HG03575 (cell line): ENCODE data around the gene UCN3.
A peak's percentile ranks its signal among the peaks of the same experiment; 100 is the strongest.
"Not testable (repeated sequence)": the region's sequence is repeated elsewhere in the genome, so short reads cannot be mapped to it uniquely, and the experiment has no call there.

ENCODE experiments used
- ATAC-seq: cut with Tn5 transposase; IDR thresholded peaks from one replicate; pipeline ENCODE4 v1.9.1; 2021; ENCODE audit not compliant: unreplicated experiment, insufficient number of reproducible peaks, low FRiP score; ENCODE audit errors: extremely low read depth

UCN3 gene

DNA sequence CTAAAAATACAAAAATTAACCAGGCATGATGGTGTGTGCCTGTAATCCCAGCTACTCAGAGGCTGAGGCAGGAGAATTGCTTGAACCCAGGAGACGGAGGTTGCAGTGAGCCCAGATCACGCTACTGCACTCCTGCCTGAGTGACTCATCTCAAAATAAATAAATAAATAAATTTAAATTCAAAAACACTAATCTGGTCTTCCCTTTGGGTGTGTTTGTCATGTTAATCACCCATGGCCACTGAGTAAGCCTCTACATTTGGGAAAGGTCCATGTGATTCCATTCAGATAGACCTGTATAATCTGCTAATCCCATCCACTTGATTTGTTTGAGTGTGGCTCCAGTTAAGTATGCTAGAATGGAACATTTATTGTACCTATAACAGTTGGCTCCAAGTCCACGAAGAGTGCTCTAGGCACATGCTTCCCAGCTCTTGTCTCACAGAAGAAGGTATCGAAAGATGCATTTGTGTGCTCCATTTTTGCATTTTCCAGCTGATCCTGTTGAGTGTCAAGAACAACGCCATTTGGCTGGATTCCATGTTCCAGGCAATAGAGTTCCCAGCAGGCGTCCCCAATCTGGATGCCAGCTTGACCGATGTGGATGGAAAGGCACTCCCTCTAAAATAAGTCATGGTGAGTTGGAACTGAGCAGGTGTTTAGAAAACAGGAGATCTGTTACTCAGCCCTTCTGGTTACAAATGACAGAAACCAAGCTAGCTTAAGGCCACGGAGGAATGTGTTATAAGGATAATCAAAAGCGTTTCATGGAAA lies 35.9 kb downstream of the UCN3 start:
- ATAC-seq, result no peak

DNA sequence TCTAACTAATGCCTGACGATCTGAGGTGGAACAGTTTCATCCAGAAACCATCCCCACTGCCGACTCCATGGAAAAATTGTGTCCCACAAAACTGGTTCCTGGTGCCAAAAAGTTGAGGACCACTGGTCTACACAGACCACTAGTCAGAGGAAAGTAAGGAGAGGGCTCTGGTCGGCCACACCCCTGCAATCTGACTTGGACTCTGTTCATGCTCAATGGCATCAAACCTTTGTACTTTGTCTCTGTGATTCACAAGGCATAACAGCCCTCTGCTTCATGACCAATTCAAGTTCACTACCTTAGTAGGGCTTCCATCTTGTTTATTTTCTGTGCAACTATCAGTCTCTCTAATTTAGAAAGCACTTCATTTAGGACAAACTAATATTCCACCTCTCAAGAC lies 38.0 kb downstream of the UCN3 start:
- ATAC-seq, result no peak

DNA sequence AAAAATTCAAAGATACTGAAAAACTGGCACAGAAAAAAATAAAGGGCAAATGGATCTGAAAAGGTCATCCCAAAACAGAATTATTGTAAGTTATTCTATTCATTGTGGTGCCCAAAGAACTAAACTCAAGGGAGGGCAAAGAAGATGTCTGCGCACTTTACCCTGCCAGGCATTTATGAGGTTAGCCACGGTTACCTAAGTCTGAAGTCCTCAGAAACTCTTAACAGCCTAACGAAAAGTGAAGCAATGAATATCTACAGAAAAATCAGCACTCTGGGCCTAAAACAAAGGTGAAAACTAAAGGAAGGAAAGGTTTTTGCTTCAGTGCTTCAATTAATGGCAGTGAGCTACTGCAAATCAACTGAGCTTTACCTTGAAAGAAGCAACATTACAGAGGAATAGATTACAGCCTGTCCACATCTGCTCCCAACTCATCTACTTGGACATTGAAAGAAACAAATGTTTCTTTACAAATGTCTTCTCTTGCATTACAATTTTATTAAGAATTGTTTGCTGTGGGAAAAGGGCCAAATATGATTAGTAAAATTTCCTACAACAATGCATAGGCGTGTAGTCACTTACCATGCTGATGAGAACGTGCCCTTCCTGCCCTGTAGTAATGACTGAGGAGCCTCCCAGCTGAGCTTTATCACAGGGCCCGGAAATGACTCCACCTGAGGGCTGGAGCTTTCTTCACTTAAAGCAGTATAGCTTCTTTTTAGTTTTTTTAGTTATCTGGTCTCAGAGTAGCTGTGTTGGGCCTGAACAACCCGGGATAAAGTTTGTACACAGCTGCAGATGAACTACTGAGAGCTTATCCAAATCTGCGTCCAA lies 39.7 kb downstream of the UCN3 start, which contains the start of gene TUBAL3:
Gene TUBAL3, minus strand, starts transcription at position 621 of the 834 bp plus-strand sequence. Its CDS starts 36 bp downstream, at position 585.
- no peak for ATAC-seq

DNA sequence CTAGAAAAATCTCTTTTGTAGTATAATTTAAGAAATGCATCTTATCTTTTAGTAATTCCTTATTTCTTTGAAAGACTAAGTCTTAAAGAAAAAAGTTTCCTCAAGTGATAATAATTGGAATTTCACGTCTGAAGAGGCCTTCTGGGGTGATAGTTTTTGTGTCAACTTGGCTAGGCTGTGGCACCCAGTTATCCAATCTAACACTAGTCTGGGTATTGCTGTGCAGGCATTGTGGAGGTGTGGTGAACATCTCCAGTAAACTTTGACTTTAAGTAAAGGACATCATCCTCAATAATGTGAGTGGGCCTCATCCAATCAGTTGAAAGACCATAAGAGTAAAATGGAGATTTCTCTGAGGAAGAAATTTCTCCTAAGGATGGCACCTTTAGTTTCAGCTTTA lies 42.2 kb downstream of the UCN3 start:
- no peak for ATAC-seq

DNA sequence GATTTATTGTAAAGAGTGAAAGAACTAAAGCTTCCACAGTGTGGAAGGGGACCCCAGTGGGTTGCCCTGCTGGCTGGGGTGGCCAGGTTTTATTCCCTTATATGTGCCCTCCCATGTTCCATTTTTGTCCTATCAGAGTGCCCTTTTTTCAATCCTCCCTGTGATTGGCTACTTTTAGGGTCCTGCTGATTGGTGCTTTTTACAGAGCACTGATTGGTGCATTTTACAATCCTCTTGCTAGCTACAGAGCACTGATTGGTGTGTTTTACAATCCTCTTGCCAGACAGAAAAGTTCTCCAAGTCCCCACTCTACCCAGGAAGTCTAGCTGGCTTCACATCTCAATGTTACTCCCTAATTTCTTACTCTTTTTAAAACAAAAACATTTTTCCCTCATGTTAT lies 46.0 kb downstream of the UCN3 start:
- ATAC-seq, result not testable (repeated sequence)

DNA sequence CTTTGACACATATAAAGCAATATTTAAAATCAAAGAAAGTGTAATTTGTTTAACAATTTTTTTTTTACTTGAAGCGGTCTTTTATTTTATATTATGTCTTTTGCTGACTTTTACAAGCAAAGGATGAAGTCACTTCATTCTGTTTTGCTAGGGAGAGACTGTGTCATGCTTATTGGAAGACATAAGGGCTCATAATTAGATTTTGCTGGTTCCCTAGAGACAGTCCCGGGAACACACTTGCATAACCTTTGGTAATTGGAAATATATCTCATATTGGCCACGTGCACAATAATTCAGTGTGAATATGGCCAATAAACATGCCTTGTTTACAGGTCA lies 47.1 kb downstream of the UCN3 start:
- ATAC-seq, result no peak

DNA sequence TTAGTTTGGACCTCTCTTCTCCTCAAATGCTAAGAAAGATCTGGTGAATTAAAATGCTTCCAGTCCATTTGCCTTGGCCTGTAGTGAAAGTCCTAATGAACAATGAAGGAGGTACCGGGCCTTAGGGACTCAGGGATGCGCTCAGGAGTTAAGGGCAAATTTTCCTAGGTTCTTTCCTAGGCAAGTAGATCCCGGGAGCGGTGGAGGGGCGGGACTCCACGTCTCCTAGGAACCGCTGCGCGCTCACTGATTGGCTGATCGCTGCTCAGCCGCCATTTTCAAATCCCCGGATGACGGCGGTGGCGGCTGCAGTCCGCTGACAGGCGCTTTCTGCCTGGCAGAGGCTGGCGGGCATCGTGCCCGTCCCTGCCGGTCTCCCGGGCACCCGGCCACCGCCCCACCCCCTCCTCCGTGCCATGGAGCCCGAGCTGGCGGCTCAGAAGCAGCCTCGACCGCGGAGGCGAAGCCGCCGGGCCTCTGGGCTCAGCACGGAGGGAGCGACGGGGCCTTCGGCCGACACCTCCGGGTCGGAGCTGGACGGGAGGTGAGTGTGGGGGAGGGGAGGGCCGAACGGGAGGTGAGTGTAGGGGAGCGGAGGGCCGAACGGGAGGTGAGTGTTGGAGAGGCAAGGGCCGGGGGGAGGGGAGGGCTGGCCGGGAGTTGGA lies 47.6 kb downstream of the UCN3 start, which contains the start of gene NET1:
Gene NET1, plus strand, starts transcription at position 281 of the 665 bp plus-strand sequence. Its CDS starts 136 bp downstream, at position 417.
- ATAC-seq, result peak; percentile 94

DNA sequence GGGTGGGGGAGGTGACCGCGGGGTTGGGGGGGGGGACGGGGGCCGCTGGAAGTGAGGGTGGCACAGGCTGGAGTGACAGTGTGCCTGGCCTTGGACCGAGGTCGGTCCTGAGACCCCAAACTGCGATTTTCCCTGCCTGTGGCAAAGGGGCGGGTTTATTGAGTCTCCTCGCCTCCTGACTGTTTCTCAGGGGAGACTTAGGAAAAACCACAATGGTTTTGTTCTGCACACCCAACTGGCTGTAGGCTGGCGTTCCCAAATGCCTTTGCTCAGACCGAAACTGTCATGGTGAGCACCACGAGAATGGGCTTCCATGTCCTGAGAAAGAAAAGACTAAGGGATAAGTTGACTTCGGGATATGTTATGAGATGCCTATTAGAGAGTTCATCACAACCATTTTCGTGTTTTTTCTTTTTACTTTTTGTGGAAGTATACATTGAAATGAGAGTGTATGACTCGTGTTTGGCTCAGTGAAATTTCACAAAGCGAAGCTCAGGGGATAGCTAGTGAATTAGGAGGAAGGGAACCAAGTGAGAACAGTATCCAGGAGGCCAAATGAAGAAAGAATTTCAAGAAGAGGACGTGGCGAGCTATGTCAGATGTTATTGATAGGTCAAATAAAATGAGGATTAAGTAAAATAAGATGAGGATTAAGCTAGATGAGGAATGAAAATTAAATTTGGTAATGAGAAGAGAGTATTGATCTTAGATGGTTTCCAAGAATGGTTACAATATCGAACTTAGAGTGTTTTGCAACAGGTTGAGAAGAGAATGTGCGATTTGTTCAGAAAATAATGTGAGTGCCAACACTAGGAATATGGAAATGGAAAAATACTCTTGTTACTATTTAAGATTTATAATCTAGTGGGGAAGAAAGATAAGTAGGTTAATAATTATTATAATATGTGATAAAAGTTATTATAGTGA lies 48.5 kb downstream of the UCN3 start:
- no peak for ATAC-seq

DNA sequence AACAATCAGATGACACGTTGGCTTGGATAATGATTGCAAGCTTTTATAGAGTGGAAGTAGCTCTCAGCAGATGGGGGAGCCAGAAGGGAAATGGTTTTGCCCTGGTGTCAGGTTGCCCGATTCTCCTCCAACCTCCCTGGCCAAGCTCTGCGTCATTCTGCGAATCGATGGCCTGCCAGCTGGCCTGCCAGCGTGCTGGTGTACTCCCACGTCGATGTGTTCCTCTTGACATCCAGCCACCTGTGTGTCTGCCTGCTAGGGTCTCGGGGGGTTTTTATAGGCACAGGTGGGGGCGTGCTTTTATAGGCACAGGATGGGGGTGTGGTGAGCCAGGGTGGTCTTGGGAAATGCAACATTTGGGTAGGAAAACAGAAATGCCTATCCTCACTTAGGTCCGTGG lies 52.2 kb downstream of the UCN3 start:
- ATAC-seq, result no peak

DNA sequence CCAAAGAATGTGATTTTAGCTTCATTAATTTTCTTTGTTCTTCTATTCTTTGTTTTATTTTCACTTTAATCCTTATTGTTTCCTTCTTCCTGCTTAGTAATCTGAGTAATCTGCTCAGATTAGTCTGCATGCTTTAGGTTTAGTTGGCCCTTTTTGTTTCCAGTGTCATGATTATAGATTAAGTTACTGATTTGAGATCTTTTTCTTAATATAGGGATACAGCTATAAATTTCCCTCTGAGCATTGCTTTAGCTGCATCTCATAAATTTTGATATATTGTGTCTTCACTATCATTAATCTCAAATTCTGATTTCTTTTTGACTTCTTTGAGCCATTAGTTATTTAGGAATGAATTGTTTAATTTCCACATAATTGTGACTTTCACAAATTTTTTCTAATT lies 53.8 kb downstream of the UCN3 start:
- ATAC-seq, result no peak

DNA sequence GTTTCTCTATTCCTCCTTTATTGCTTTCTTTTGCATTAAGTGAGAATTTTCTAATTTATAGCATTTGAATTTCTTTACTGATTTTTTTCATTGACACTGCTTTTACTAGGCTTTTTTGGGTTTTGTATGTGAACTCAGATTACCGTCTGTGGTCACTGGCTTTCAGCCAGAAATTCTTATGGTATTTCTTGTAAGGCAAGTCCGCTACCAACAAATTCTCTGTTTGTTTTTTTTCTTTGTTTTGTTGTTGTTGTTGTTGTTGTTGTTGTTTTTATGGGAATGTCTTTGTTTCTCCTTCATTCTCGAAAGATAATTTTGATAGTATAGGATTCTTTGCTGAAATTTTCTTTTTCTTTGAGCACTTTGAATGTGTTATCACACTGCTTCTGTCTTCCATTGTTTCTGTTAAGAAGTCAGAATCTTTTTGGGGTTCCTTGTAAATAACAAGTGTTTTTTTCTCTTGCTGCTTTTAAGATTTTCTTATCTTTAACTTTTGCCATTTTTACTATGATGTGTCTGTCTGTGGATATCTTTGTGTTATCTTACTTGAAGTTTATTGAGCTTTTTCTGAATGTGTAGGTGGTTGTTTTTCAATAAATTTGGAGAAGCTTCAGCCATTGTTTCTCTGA lies 54.8 kb downstream of the UCN3 start:
- no peak for ATAC-seq

DNA sequence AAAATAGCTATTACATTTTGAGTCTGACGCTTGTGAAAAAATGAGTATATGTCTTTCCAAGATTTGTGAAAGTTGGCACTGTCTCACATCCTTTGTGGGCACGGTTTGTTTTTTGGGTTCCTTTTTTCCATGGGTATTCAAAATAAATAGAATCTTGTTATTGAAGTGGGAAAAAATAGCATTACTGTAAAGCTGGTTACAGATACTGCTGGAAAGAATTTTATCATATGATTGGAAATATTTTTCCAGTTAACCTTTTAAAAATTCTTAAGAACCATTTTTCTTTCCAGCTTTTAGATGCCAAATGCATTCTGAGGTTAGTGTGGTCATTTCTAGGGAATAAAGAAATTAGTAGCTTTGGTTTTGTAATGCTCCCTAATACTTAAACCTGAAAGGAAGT lies 59.0 kb downstream of the UCN3 start:
- ATAC-seq, result no peak
